GM12801 (cell line): Measurements from ENCODE around the gene LRRC72.

ENCODE experiments used
- TF ChIP-seq, protein P1 (sequence below): IDR thresholded peaks from one replicate; pipeline ENCODE4 v1.5.1; 2011; ENCODE audit warnings: control low read depth; ENCODE audit not compliant: insufficient read length; ENCODE audit errors: extremely low read depth

LRRC72 gene

DNA sequence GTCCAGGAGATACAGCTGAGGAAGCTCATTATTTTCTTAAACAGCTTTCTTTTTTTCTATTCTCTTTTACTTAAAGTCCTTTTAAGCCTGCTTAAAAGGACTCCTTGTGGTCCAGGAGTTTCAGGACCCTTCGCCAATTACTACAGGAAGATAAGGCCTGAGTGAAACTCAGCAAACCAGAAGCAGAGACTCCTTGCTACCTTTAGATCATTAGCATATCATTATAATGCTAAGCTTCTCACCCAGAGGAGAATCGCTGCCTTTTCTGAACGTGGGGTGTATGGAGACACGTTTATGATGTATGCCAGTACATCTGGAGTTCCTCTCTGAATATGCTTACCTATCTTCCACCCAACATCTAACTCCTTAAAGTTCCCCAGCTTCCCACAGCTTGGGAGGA lies 71.4 kb downstream of the LRRC72 start:
- TF ChIP-seq, protein P1, sequence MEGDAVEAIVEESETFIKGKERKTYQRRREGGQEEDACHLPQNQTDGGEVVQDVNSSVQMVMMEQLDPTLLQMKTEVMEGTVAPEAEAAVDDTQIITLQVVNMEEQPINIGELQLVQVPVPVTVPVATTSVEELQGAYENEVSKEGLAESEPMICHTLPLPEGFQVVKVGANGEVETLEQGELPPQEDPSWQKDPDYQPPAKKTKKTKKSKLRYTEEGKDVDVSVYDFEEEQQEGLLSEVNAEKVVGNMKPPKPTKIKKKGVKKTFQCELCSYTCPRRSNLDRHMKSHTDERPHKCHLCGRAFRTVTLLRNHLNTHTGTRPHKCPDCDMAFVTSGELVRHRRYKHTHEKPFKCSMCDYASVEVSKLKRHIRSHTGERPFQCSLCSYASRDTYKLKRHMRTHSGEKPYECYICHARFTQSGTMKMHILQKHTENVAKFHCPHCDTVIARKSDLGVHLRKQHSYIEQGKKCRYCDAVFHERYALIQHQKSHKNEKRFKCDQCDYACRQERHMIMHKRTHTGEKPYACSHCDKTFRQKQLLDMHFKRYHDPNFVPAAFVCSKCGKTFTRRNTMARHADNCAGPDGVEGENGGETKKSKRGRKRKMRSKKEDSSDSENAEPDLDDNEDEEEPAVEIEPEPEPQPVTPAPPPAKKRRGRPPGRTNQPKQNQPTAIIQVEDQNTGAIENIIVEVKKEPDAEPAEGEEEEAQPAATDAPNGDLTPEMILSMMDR = no peak

DNA sequence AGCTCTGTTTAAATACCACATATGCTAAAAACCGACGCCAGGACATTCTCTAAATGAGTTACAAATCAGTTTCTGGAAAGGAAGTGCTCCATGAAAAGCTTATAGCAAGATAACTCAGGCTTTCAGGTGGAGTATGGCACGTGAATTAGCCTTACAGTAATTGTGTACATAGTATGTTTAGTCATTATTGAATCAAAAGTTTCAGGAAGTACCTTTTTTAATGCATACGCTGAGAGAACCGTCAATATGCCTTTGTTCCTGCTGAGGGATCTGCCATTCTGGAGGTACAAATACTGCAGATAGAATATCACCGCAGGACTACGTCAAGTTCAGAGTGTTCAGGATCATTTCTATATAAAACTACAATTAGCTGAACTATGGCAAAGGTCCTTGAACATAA lies 73.2 kb downstream of the LRRC72 start:
- TF ChIP-seq, protein P1 = no peak

DNA sequence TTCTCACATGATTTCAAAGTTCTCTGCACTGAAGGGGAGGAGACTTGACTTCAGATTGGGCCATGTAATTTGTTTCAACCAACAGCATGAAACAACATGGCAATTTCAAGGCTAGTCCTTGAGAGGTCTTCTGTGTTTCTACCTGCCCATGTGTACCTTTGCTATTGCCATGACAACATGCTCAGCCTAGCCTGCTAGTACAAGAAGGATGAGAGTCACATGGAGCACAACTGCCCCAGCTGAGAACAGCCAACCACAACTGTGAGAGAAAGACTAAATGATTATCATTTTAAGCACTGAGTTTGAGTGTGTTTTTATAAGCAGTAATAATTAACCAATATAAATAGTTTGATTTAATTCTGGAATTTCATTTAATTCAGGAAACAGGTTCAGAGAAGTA lies 77.0 kb downstream of the LRRC72 start:
- TF ChIP-seq, protein P1 = no peak

DNA sequence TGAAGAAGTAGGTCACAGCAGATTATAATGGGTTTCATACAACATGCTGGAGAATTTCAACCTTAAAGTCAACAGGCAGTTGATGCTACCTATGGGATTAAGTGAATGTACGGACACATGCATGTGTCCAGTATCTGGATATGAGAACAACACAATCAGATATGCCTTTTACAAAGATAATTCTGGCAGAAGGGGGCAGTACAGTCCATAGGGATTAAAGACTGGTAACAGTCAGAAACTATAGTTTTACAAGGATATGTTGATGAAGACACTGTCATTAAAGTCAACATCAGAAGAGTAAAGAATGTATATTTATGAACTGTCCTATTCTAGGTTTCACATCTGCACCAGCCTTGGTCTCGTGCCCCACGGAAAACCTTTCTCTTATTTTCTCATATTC lies 77.4 kb downstream of the LRRC72 start:
- TF ChIP-seq, protein P1 = no peak

DNA sequence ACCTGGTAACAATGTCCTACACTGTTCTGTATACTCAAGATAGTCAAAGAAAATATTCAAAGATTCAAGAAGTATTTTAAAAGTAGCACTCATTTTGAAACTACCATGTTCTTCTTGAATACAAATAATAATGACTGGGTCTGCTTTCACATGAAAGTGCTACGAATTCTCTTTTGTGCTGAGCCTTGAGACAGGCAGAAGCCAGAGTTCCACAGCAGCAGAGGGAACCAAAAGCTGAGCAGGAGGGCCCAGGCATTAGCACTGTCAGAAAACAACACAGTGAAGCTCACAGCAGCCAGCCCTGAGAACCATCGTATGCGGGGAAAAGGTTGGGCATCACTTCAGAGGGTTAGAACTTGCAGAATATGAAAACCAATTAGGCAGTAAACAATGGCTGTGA lies 80.1 kb downstream of the LRRC72 start:
- TF ChIP-seq, protein P1 = no peak

DNA sequence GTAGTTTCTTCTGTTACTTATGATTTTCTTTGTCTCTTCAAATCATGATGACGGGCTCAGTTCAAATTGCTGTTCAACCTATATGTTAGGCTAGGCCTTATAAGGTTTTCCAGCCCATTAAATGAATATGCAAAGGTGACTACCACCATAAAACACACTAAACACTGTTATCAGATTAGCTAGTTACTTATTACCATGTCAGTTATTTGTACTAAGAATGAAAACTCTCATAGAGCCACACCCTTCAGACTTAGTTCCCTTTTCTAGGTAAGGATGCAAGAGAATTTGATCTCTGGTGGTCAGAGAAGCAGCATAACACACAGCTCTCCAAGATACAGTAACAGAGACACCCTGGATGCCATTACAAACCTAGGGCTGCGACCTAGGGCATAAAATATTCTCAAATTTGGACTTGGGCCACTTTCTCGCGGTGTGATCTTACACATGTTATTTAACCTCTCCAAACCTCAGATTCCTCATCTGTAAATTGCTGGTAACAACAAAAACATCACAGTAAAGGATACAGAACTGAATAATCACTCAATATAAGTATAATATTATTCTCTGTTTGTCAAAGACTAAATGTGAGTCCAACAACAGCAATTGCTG lies 83.3 kb downstream of the LRRC72 start:
- TF ChIP-seq, protein P1 = no peak

DNA sequence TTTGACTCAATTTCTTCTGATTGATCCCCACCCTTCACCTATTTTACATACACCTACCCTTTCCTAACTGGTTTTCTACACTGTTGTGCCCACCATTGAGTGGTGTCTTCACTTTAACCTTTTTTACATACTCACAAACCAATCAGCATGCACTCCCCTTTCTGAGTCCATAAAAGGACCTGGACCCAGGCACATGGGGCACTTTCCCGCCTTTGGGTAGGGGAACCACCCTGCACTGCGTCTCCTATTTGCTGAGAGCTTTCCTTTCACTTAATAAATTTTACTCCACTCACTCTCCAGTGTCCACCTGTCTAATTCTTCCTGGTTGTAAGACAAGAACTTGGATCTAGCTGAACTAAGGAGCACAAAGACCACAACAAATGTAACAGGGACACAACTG lies 85.1 kb downstream of the LRRC72 start:
- TF ChIP-seq, protein P1 = no peak
